Body of pancreas (tissue), 4 donors: ENCODE measurements around the gene SPRR4. TPM values are rescaled to one million over a fixed set of nuclear protein-coding genes. Genes with fewer than 3 reads are reported as not detected.

Experiments used
- ATAC-seq: fragments of 150-250 bp; one replicate; pipeline ENCODE4 v1.9.1; 2016
- DNase-seq, 4 donors: peaks; one replicate each; pipeline ENCODE4 v3.0.0-alpha.2; 2019
- H3K27ac ChIP-seq, 4 donors: fragments of 200-600 bp; sonication (generic); 1 replicate in 3 of 4; 2 replicates in 1 of 4; pipeline versions ENCODE4 v1.5.1 to v1.6.1; 2016 to 2019; ENCODE audit warnings: mild to moderate bottlenecking in 1 of 4, mixed read lengths in 1 of 4, moderate library complexity in 1 of 4
- H3K27me3 ChIP-seq, 2 donors: fragments of 200-600 bp; sonication (generic); one replicate each; pipeline ENCODE4 v1.6.0; 2016; ENCODE audit warnings: mild to moderate bottlenecking in 1 of 2
- H3K36me3 ChIP-seq, 2 donors: fragments of 200-600 bp; sonication (generic); replicated peaks in 1 of 2; 2 replicates each; pipeline ENCODE4 v1.5.1; 2016; ENCODE audit warnings: low read depth in 2 of 2; ENCODE audit not compliant: insufficient read depth in 1 of 2
- H3K4me1 ChIP-seq: fragments of 200-600 bp; sonication (generic); one replicate; pipeline ENCODE4 v1.6.0; 2016
- H3K4me3 ChIP-seq, 2 donors: fragments of 200-600 bp; sonication (generic); 1 replicate in 1 of 2; 2 replicates in 1 of 2; pipeline ENCODE4 v1.5.1; 2016 to 2019
- H3K9me3 ChIP-seq, 3 donors: fragments of 200-600 bp; sonication (generic); 1 replicate in 2 of 3; 2 replicates in 1 of 3; pipeline ENCODE4 v1.5.1; 2016
- POLR2A ChIP-seq, 3 donors: fragments of 450-650 bp; IDR thresholded peaks; one replicate each; pipeline ENCODE4 v1.6.1; 2016; ENCODE audit warnings: antibody characterized with exemption in 3 of 3, mild to moderate bottlenecking in 2 of 3
- WGBS, 2 donors: methylation state at CpG; one replicate each; pipeline ENCODE4 v1.1.5; 2017; 5-methylcytosine and 5-hydroxymethylcytosine counted together
- intact Hi-C: fragments of 100-400 bp; cut with DNase I; formaldehyde crosslinking; loops from one replicate; pipeline ENCODE4 v1.15.1; 2023
- total RNA-seq, 2 donors: library from RNA; depleted of rRNA; stranded (reverse); fragments of >200 nt; gene quantifications; one replicate each; pipeline ENCODE4 v1.1.0, GENCODE V29; 2016
- TF ChIP-seq, protein P1 (sequence below), 7 experiments: fragments of 450-650 bp in 4 of 7; fragments of 200-600 bp in 3 of 7; sonication (generic) in 3 of 7; IDR thresholded peaks; one replicate each; pipeline ENCODE4 v1.5.1; 2016 to 2019; ENCODE audit warnings: antibody characterized with exemption in 7 of 7

The SPRR4 gene, protein sequence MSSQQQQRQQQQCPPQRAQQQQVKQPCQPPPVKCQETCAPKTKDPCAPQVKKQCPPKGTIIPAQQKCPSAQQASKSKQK
- not detected for total RNA-seq

DNA sequence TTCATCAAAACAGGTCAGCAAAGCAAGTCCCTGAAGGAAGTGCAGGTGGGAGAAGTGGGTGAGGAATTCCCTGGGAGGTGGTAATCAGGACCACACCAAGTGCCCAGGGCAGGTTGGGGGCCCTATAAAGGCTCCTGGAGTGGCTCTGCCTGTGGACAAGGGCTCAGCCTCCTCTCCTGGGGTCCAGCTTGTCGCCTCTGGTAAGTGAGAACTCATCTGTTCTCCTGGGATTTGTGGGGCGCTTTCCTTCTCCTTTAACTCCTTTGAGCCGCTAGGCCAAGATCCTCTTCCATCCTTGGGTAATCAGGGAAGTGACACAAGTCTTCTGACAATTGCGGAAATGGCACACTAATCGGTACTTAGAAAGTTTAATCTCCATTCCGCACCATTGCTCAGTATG is at the start of gene SPRR4:
Gene SPRR4, plus strand, starts transcription at position 154 of the 400 bp plus-strand sequence. CDS start 1,243 bp downstream, outside the sequence.
- DNase-seq (no peak), ATAC-seq (no peak)
- H3K9me3 ChIP-seq: no peaks in the 10 kb centered on the region
- TF ChIP-seq POLR2A (IDR thresholded peaks at IDR 0.05): no peak
- TF ChIP-seq, protein P1, sequence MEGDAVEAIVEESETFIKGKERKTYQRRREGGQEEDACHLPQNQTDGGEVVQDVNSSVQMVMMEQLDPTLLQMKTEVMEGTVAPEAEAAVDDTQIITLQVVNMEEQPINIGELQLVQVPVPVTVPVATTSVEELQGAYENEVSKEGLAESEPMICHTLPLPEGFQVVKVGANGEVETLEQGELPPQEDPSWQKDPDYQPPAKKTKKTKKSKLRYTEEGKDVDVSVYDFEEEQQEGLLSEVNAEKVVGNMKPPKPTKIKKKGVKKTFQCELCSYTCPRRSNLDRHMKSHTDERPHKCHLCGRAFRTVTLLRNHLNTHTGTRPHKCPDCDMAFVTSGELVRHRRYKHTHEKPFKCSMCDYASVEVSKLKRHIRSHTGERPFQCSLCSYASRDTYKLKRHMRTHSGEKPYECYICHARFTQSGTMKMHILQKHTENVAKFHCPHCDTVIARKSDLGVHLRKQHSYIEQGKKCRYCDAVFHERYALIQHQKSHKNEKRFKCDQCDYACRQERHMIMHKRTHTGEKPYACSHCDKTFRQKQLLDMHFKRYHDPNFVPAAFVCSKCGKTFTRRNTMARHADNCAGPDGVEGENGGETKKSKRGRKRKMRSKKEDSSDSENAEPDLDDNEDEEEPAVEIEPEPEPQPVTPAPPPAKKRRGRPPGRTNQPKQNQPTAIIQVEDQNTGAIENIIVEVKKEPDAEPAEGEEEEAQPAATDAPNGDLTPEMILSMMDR (IDR thresholded peaks at IDR 0.05): no peak
- no peak within 1 kb of the TSS for H3K27ac ChIP-seq
- no peaks in the 10 kb centered on the region for H3K36me3 ChIP-seq
- no peaks in the 10 kb centered on the region for H3K4me1 ChIP-seq
- H3K4me3 ChIP-seq: no peak within 1 kb of the TSS
- 84 to 89% methylated on average over 6 of the region's 6 CpGs for WGBS, 2 donors
- H3K27me3 ChIP-seq: no peaks in the 10 kb centered on the region
- intact Hi-C loops: no loop called here

DNA sequence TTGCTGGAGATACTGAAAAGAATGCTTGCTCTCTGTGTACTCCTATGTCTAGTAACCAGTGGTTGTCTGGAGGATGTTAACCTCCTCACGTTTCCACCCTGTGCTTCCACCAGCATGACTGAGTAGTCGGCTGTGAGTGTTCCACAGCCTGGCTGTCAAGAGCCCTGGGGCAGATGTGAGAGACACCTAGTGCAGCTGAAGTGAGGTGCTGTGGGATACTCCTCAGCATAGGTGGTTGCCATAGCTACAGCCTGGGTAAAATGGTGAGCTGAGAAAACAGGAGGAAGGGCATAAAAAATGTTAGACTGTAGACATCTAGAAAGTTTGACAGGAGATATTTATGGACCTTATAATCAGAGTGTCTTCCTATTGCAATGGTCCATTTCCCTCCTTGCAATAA is 46.3 kb upstream of the SPRR4 start:
- intact Hi-C loops: loop anchor here (5.0 kb wide), 1 partner anchor 268 kb away; no protein-coding TSS in a partner anchor
- Histone ChIP-seq H3K4me1 (no peaks in the 10 kb centered on the region), H3K9me3 (no peaks in the 10 kb centered on the region), H3K27me3 (no peaks in the 10 kb centered on the region), H3K36me3 (no peaks in the 10 kb centered on the region), H3K4me3 (no peak overlapping the region), H3K27ac (no peak overlapping the region)
- ATAC-seq: no peak
- no peak for DNase-seq
- TF ChIP-seq POLR2A (IDR thresholded peaks at IDR 0.05): no peak
- TF ChIP-seq, protein P1 (IDR thresholded peaks at IDR 0.05): no peak
- 31 to 33% methylated on average over 2 of the region's 2 CpGs for WGBS, 2 donors

DNA sequence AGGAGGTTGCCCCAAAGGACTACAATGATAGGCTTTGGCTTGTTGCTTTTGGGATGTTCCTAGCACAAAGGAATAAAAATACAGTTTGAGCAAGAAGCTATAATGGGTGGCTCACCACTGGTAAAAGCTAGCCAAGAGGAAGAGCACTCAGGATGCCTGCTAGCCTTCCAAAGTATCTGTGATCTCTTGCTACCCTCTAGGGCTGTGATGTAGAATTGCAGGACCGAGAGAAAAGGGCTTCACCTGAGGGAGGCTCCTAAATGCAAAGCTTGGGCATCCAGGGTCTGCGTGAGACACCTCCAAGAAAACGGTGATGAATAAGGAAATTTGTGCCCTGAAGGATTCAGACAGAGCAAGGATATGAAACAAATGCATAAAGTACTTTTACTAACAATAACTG is 44.4 kb upstream of the SPRR4 start:
- Histone ChIP-seq H3K27me3 (no peaks in the 10 kb centered on the region), H3K27ac (no peak overlapping the region), H3K4me3 (no peak overlapping the region), H3K9me3 (no peaks in the 10 kb centered on the region), H3K4me1 (no peaks in the 10 kb centered on the region), H3K36me3 (no peaks in the 10 kb centered on the region)
- ATAC-seq (no peak), DNase-seq (no peak)
- no peak for TF ChIP-seq POLR2A (IDR thresholded peaks at IDR 0.05)
- TF ChIP-seq, protein P1 (IDR thresholded peaks at IDR 0.05): no peak
- 66 to 68% methylated on average over 3 of the region's 3 CpGs for WGBS, 2 donors
- intact Hi-C loops: no loop called here

DNA sequence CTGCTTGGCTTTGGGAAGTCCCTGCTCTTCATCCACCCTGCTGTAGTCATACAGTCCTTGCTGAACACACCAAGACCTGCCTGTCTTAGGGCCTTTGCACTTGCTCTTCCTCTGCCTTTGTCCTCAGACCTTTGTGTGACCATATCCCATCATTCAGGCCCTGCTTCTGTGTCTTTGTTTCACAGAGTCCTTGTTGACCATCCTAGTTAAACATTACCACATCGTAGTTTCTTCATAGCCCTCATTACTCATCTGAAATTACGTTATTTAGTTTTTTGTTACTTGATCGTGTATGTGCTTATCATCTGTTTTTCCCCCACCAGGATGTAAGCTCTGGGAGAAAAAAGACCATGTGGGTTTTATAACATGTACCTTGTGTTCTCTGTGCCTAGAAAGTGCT is 41.8 kb upstream of the SPRR4 start:
- H3K4me3 ChIP-seq: no peak overlapping the region
- H3K4me1 ChIP-seq: no peaks in the 10 kb centered on the region
- DNase-seq (no peak), ATAC-seq (no peak)
- H3K27ac ChIP-seq: no peak overlapping the region
- no peak for TF ChIP-seq POLR2A (IDR thresholded peaks at IDR 0.05)
- TF ChIP-seq, protein P1 (IDR thresholded peaks at IDR 0.05): no peak
- WGBS, 2 donors: 23 to 43% methylated on average over 3 of the region's 3 CpGs
- no peaks in the 10 kb centered on the region for H3K27me3 ChIP-seq
- no peaks in the 10 kb centered on the region for H3K36me3 ChIP-seq
- intact Hi-C loops: no loop called here
- H3K9me3 ChIP-seq: no peaks in the 10 kb centered on the region

DNA sequence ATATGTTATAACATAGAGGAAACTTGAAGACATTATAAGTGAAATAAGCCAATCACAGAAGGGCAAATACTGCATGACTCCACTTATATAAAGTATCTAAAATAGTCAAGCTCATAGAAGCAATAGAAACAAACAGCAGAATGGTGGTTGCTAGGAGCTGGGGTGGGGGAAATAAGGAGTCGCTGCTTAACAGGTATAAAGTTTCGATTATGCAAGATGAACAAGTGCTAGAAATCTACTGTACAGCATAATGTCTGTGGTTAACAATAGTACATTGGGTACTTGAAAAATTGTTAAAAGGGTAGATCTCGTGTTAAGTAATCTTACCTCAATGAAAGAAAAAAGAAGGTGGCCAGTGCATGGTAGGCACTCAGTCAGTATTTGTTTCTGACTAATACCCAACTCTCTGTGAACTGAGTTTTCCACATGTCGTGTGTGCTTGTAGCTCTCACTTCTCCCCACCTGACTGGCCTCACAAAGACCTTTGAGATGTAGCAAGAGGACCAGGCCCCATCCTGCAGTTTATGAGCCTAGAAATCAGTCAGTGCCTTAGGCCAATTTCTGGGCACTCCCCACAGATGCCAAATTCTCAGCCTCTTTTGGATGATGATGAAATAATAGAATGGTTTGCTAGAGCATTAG is 38.2 kb upstream of the SPRR4 start:
- 68% methylated on average over 4 of the region's 4 CpGs for WGBS, 2 donors
- H3K4me3 ChIP-seq: no peak overlapping the region
- TF ChIP-seq POLR2A (IDR thresholded peaks at IDR 0.05): no peak
- TF ChIP-seq, protein P1 (IDR thresholded peaks at IDR 0.05): no peak
- intact Hi-C loops: no loop called here
- no peak overlapping the region for H3K27ac ChIP-seq
- no peaks in the 10 kb centered on the region for H3K27me3 ChIP-seq
- DNase-seq: no peak
- no peaks in the 10 kb centered on the region for H3K9me3 ChIP-seq
- no peaks in the 10 kb centered on the region for H3K36me3 ChIP-seq
- no peaks in the 10 kb centered on the region for H3K4me1 ChIP-seq
- no peak for ATAC-seq
